NOMO-1 treated with dmso at 0.1 percent for 144 hours (cell line): ENCODE measurements around the gene PROC.

Source experiments
- DNase-seq: peaks from one replicate; lab custom pipeline; 2025; ENCODE audit not compliant: unreplicated experiment; lab: John Stamatoyannopoulos, UW

The PROC gene

GRCh38 chr2:127413782-127414637, 4.2 kb upstream of the PROC start:
- no peak for DNase-seq

GRCh38 chr2:127414638-127415592, 3.3 kb upstream of the PROC start:
- DNase-seq: no peak

- peak; percentile 44 for DNase-seq
Measured at GRCh38 chr2:127415593-127416505, 2.4 kb upstream of the PROC start.

GRCh38 chr2:127416506-127417001, 1.7 kb upstream of the PROC start:
- no peak for DNase-seq

GRCh38 chr2:127417406-127417805, 821 bp upstream of the PROC start:
- no peak for DNase-seq

GRCh38 chr2:127419112-127419430, 844 bp downstream of the PROC start:
- no peak for DNase-seq

GRCh38 chr2:127419448-127420038, 1.3 kb downstream of the PROC start:
- DNase-seq: no peak

GRCh38 chr2:127420039-127420864, 2.0 kb downstream of the PROC start:
- DNase-seq: no peak

GRCh38 chr2:127421116-127421800, 3.0 kb downstream of the PROC start:
- no peak for DNase-seq

- no peak for DNase-seq
Measured at GRCh38 chr2:127421871-127422558, 3.8 kb downstream of the PROC start.

- DNase-seq: peak; percentile 57
Measured at GRCh38 chr2:127422559-127423477, 4.6 kb downstream of the PROC start.

- no peak for DNase-seq
Measured at GRCh38 chr2:127423478-127423843, 5.2 kb downstream of the PROC start.

GRCh38 chr2:127423880-127424279, 5.7 kb downstream of the PROC start:
- peak; percentile 25 for DNase-seq

GRCh38 chr2:127424598-127425520, 6.6 kb downstream of the PROC start:
- no peak for DNase-seq

- DNase-seq: no peak
Measured at GRCh38 chr2:127425540-127426490, 7.6 kb downstream of the PROC start.
